ENCODE data around the gene TMEM212.

DNA sequence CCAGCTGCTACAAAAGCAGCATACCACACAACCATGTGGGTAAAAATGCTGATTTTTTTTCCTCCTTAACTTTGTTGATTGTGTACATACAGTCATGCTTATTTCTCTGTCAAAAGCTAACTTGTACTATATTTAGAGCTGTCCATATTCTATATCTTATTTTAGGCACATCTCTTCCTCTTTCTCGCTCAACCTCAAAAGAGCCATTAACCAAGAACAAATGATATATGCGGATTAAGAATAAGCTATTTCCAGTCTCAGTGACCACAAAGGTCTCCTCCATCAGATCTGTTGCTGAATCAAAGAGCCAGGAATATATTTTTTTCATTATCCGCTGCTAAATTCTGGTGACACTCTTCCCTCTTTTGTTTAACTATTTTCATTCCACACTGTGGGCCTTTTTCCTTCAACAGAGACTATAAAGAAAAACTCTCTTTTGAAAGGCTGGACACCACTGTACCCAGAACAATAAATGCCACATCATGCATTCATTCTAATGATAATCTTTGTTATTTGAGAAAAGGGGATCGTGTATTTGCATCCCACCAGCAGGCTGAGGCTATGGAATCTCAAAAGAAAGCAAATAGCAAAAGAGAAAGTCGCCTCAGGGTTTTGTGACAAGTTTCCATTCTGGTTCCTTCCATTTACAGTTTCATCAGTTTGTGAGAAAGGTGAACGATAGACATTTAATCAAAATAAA is 8.0 kb downstream of the TMEM212 start:
- TF ChIP-seq CTCF (IDR thresholded peaks at IDR 0.05; ENCODE audit: insufficient read depth, low read length) (no peak), POLR2AphosphoS5 (IDR thresholded peaks at IDR 0.05; ENCODE audit: low read depth) (no peak), GABPA (IDR thresholded peaks at IDR 0.05; ENCODE audit: low read depth) (no peak), REST (IDR thresholded peaks at IDR 0.05; ENCODE audit: insufficient replicate concordance, low read depth) (no peak), SPI1 (IDR thresholded peaks at IDR 0.05; ENCODE audit: borderline replicate concordance, low read depth) (peak; percentile 81)
